HCT116 (cell line): ENCODE data around the gene PXT1.

ENCODE experiments used
- CEBPB ChIP-seq: IDR thresholded peaks from 2 replicates; pipeline ENCODE4 v1.6.1; 2012; ENCODE audit warnings: low read depth
- CTCF ChIP-seq, 3 experiments: fragments of 200-600 bp in 1 of 3; sonication (generic) in 1 of 3; IDR thresholded peaks in 2 of 3; conservative IDR thresholded peaks in 1 of 3; 2 replicates each; pipeline ENCODE4 v1.5.1; 2012 to 2017; ENCODE audit warnings: low read depth in 2 of 3, low read length in 2 of 3, antibody characterized with exemption in 1 of 3, borderline replicate concordance in 1 of 3, control low read depth in 1 of 3, mild to moderate bottlenecking in 1 of 3, mixed read lengths in 1 of 3, mixed run types in 1 of 3, moderate library complexity in 1 of 3; ENCODE audit not compliant: insufficient read depth in 1 of 3
- EZH2 ChIP-seq: fragments of 200-600 bp; sonication (generic); IDR thresholded peaks from 2 replicates; pipeline ENCODE4 v1.6.1; 2017; ENCODE audit warnings: antibody characterized with exemption, mixed run types
- POLR2A ChIP-seq: IDR thresholded peaks from 2 replicates; pipeline ENCODE4 v1.7.0; 2011; ENCODE audit warnings: borderline replicate concordance; ENCODE audit not compliant: insufficient read depth, insufficient read length; ENCODE audit errors: extremely low read depth
- POLR2AphosphoS5 ChIP-seq: IDR thresholded peaks from 2 replicates; pipeline ENCODE4 v1.6.1; 2011; ENCODE audit warnings: mild to moderate bottlenecking, low read depth, low read length, moderate library complexity
- RAD21 ChIP-seq: IDR thresholded peaks from 2 replicates; pipeline ENCODE4 v1.6.1; 2012; ENCODE audit warnings: low read depth, mild to moderate bottlenecking
- SP1 ChIP-seq: IDR thresholded peaks from 2 replicates; pipeline ENCODE4 v1.6.1; 2012; ENCODE audit warnings: low read depth

GRCh38 chr6:36374194-36374593 is 68.5 kb downstream of the PXT1 start:
- TF ChIP-seq POLR2A = no peak
- no peak for TF ChIP-seq CTCF (IDR thresholded peaks at IDR 0.05 in 2 of 3, conservative IDR thresholded peaks at IDR 0.05 in 1 of 3; ENCODE audit: borderline replicate concordance in 1 of 3, insufficient read depth in 1 of 3, low read depth in 2 of 3, low read length in 2 of 3)
- no peak for TF ChIP-seq CEBPB
- TF ChIP-seq POLR2AphosphoS5 = no peak
- no peak for TF ChIP-seq EZH2
- no peak for TF ChIP-seq SP1
- TF ChIP-seq RAD21 = no peak
